Panc1 (cell line): ENCODE measurements around the gene PSEN2. TPM values are rescaled to one million over a fixed set of nuclear protein-coding genes. Genes with fewer than 3 reads are reported as not detected.

Source experiments
- ATAC-seq: fragments of 200-7000 bp; cut with Tn5 transposase; 2 replicates; pipeline ENCODE4 v1.9.1; 2020; ENCODE audit warnings: mild to moderate bottlenecking, moderate library complexity
- BruUV-seq: library from RNA; stranded (reverse); fragments of 400-500 nt; replicated peaks from 2 replicates; lab custom pipeline; 2021; lab: Mats Ljungman, UMichigan
- CTCF ChIA-PET: fragments of 300-600 bp; sonication (Branson Sonifier 250); formaldehyde crosslinking; loops from one replicate; lab custom pipeline; 2022; ENCODE audit warnings: antibody characterized with exemption; lab: Charles Lee
- POLR2A ChIA-PET: fragments of 300-600 bp; sonication (Branson Sonifier 250); formaldehyde crosslinking; loops from one replicate; lab custom pipeline; 2022; ENCODE audit warnings: antibody characterized with exemption; lab: Charles Lee
- DNase-seq: peaks from one replicate; pipeline ENCODE4 v3.0.0-alpha.2; 2010; ENCODE audit warnings: low read depth, low spot score
- H3K27ac ChIP-seq: 2 replicates; pipeline ENCODE4 v1.5.1; 2011; ENCODE audit warnings: mild to moderate bottlenecking, low read length, inconsistent platforms
- H3K27me3 ChIP-seq: fragments of 200-500 bp; sonication (Bioruptor generic); 2 replicates; pipeline ENCODE4 v1.6.0; 2014; ENCODE audit warnings: low read length, inconsistent platforms; ENCODE audit not compliant: control insufficient read depth, insufficient read depth
- H3K36me3 ChIP-seq: fragments of 200-500 bp; sonication (Bioruptor generic); 2 replicates; pipeline ENCODE4 v1.5.1; 2014; ENCODE audit warnings: inconsistent platforms, mild to moderate bottlenecking, low read length, moderate library complexity; ENCODE audit not compliant: control insufficient read depth, insufficient read depth
- H3K4me1 ChIP-seq: 2 replicates; pipeline ENCODE4 v1.5.1; 2011; ENCODE audit warnings: inconsistent platforms, mild to moderate bottlenecking, low read length, moderate library complexity; ENCODE audit not compliant: control insufficient read depth, insufficient read depth
- H3K4me3 ChIP-seq, 2 experiments: 2 replicates each; pipeline ENCODE4 v1.5.1; 2011 to 2012; ENCODE audit warnings: low read depth in 2 of 2, low read length in 2 of 2, mild to moderate bottlenecking in 2 of 2, inconsistent platforms in 1 of 2, moderate library complexity in 1 of 2
- H3K9me3 ChIP-seq: fragments of 200-500 bp; sonication (Bioruptor generic); 2 replicates; pipeline ENCODE4 v1.5.1; 2014; ENCODE audit warnings: low read depth, mild to moderate bottlenecking, inconsistent platforms, low read length, moderate library complexity; ENCODE audit not compliant: control insufficient read depth, insufficient read depth
- POLR2AphosphoS5 ChIP-seq: IDR thresholded peaks from 2 replicates; pipeline ENCODE4 v1.6.1; 2012; ENCODE audit warnings: mild to moderate bottlenecking, low read depth, low read length, moderate library complexity
- SIN3A ChIP-seq: IDR thresholded peaks from 2 replicates; pipeline ENCODE4 v1.6.1; 2012; ENCODE audit warnings: low read depth, mild to moderate bottlenecking, low read length, moderate library complexity, borderline replicate concordance; ENCODE audit not compliant: insufficient read depth
- TCF7L2 ChIP-seq: IDR thresholded peaks from 2 replicates; pipeline ENCODE4 v1.6.1; 2011; ENCODE audit warnings: mild to moderate bottlenecking, low read depth, low read length, inconsistent platforms
- in situ Hi-C: cut with HindIII; loops from 2 replicates; pipeline ENCODE4 v1.10.0; 2016; ENCODE audit warnings: low sequenced_read_pairs, low pct_unique_long_range_greater_than_20kb
- intact Hi-C: fragments of 100-400 bp; cut with micrococcal nuclease; formaldehyde crosslinking; loops from one replicate; pipeline ENCODE4 v1.10.0; 2022; ENCODE audit not compliant: unreplicated experiment
- total RNA-seq: library from RNA; stranded (reverse); gene quantifications from one replicate; pipeline ENCODE4 v1.2.1, GENCODE V29; 2021; ENCODE audit not compliant: unreplicated experiment
- TF ChIP-seq, protein P1 (sequence below), 2 experiments: IDR thresholded peaks; 2 replicates each; pipeline ENCODE4 v1.6.1; 2011 to 2012; ENCODE audit warnings: low read depth in 2 of 2, control low read depth in 1 of 2, low read length in 1 of 2, mild to moderate bottlenecking in 1 of 2, moderate library complexity in 1 of 2; ENCODE audit not compliant: insufficient read depth in 1 of 2
- TF ChIP-seq, protein P2 (sequence below): fragments of 450-650 bp; IDR thresholded peaks from 2 replicates; pipeline ENCODE4 v1.5.1; 2017; ENCODE audit warnings: mild to moderate bottlenecking

The PSEN2 gene
- total RNA-seq, 1 experiment from 2014 or later: 33.3 TPM

DNA sequence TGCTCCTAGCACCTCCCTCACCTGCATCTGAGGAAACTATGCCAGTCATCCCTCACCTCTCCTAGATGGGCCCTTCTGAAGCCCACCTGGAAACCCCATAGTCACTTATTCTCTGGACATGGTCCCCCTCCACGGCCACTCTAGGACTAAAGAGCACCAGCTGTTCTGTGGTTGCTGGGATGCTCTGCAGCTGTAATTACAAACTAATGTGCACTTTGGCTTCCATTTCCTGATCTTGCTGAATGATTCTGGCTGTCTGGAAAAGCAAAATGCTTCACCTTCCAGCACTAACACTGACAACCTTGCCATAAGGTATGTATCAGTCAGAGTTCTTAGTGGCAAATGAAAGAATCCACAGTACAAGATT, 48.7 kb upstream of the PSEN2 start:
- ChIA-PET POLR2A (no interaction called here), CTCF (no interaction called here)
- peak; percentile 41; the same call in 1 of the 2 replicates for ATAC-seq
- no peak overlapping the region for H3K4me3 ChIP-seq
- TF ChIP-seq TCF7L2 (no peak), SIN3A (no peak), POLR2AphosphoS5 (no peak)
- TF ChIP-seq, protein P1, sequence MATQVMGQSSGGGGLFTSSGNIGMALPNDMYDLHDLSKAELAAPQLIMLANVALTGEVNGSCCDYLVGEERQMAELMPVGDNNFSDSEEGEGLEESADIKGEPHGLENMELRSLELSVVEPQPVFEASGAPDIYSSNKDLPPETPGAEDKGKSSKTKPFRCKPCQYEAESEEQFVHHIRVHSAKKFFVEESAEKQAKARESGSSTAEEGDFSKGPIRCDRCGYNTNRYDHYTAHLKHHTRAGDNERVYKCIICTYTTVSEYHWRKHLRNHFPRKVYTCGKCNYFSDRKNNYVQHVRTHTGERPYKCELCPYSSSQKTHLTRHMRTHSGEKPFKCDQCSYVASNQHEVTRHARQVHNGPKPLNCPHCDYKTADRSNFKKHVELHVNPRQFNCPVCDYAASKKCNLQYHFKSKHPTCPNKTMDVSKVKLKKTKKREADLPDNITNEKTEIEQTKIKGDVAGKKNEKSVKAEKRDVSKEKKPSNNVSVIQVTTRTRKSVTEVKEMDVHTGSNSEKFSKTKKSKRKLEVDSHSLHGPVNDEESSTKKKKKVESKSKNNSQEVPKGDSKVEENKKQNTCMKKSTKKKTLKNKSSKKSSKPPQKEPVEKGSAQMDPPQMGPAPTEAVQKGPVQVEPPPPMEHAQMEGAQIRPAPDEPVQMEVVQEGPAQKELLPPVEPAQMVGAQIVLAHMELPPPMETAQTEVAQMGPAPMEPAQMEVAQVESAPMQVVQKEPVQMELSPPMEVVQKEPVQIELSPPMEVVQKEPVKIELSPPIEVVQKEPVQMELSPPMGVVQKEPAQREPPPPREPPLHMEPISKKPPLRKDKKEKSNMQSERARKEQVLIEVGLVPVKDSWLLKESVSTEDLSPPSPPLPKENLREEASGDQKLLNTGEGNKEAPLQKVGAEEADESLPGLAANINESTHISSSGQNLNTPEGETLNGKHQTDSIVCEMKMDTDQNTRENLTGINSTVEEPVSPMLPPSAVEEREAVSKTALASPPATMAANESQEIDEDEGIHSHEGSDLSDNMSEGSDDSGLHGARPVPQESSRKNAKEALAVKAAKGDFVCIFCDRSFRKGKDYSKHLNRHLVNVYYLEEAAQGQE (IDR thresholded peaks at IDR 0.05; ENCODE audit: insufficient read depth in 1 of 2, low read depth in 2 of 2, low read length in 1 of 2): no peak
- TF ChIP-seq, protein P2, sequence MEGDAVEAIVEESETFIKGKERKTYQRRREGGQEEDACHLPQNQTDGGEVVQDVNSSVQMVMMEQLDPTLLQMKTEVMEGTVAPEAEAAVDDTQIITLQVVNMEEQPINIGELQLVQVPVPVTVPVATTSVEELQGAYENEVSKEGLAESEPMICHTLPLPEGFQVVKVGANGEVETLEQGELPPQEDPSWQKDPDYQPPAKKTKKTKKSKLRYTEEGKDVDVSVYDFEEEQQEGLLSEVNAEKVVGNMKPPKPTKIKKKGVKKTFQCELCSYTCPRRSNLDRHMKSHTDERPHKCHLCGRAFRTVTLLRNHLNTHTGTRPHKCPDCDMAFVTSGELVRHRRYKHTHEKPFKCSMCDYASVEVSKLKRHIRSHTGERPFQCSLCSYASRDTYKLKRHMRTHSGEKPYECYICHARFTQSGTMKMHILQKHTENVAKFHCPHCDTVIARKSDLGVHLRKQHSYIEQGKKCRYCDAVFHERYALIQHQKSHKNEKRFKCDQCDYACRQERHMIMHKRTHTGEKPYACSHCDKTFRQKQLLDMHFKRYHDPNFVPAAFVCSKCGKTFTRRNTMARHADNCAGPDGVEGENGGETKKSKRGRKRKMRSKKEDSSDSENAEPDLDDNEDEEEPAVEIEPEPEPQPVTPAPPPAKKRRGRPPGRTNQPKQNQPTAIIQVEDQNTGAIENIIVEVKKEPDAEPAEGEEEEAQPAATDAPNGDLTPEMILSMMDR: no peak
- H3K9me3 ChIP-seq: no peaks in the 10 kb centered on the region
- no peaks in the 10 kb centered on the region for H3K36me3 ChIP-seq
- no peaks in the 10 kb centered on the region for H3K27me3 ChIP-seq
- intact Hi-C loops: no loop called here
- H3K4me1 ChIP-seq: peaks cover 9% of the 10 kb centered on the region; the same call in 1 of the 2 replicates
- H3K27ac ChIP-seq: peak overlapping the region; percentile 37; the same call in 1 of the 2 replicates
- in situ Hi-C loops: no loop called here
- no peak for DNase-seq
- BruUV-seq: no TSS peak

DNA sequence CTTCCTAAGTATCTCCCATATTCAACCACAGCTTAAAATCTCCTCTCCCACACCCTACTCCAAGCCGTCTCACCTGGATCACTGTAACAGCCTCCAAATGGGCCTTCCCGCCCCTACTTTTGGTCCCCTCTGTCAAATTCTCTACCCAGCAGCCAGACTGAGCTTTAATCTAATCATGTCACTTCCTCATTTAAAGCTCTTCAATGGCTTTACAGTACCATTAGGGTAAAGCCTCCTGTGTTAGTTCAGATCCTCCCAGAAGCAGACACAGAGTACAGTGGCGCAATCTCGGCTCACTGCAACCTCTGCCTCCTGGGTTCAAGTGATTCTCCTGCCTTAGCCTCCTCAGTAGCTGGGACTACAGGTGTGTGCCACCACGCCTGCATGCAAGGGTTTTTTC, 46.8 kb upstream of the PSEN2 start:
- DNase-seq: no peak
- no peaks in the 10 kb centered on the region for H3K9me3 ChIP-seq
- no peaks in the 10 kb centered on the region for H3K27me3 ChIP-seq
- ATAC-seq: no peak
- TF ChIP-seq, protein P1 (IDR thresholded peaks at IDR 0.05; ENCODE audit: insufficient read depth in 1 of 2, low read depth in 2 of 2, low read length in 1 of 2): no peak
- TF ChIP-seq, protein P2: no peak
- TF ChIP-seq POLR2AphosphoS5 (no peak), SIN3A (no peak), TCF7L2 (no peak)
- POLR2A ChIA-PET: no interaction called here
- H3K4me1 ChIP-seq: peaks cover 12% of the 10 kb centered on the region
- no peak overlapping the region for H3K4me3 ChIP-seq
- no peak overlapping the region for H3K27ac ChIP-seq
- intact Hi-C loops: no loop called here
- no peaks in the 10 kb centered on the region for H3K36me3 ChIP-seq
- in situ Hi-C loops: no loop called here
- BruUV-seq: no TSS peak
- CTCF ChIA-PET: interaction anchor here (0.7 to 1.0 kb wide), 3 partner anchors 31 to 589 kb away, joined by 3 to 4 read pairs (median 3); no protein-coding TSS in a partner anchor
